PC-3 (cell line): ENCODE data around the gene THADA. TPM values are rescaled to one million over a fixed set of nuclear protein-coding genes. Genes with fewer than 3 reads are reported as not detected.
"Not testable (repeated sequence)": the region's sequence is repeated elsewhere in the genome, so short reads cannot be mapped to it uniquely, and the experiment has no call there.

ENCODE experiments used
- ATAC-seq: fragments of 200-7000 bp; cut with Tn5 transposase; 2 replicates; pipeline ENCODE4 v1.9.1; 2020; ENCODE audit warnings: mild to moderate bottlenecking, moderate library complexity
- BruUV-seq: library from RNA; stranded (reverse); fragments of 400-500 nt; replicated peaks from 2 replicates; lab custom pipeline; 2021; lab: Mats Ljungman, UMichigan
- CTCF ChIA-PET: fragments of 300-600 bp; sonication (Branson Sonifier 250); formaldehyde crosslinking; loops from one replicate; lab custom pipeline; 2022; ENCODE audit warnings: antibody characterized with exemption; lab: Charles Lee
- POLR2A ChIA-PET: fragments of 300-600 bp; sonication (Branson Sonifier 250); formaldehyde crosslinking; loops from one replicate; lab custom pipeline; 2022; ENCODE audit warnings: antibody characterized with exemption; ENCODE audit not compliant: unreplicated experiment; lab: Charles Lee
- DNase-seq: peaks from one replicate; pipeline ENCODE4 v3.0.0-alpha.2; 2015
- H2AFZ ChIP-seq: fragments of 300-600 bp; sonication (generic); 2 replicates; pipeline ENCODE4 v1.6.0; 2016; ENCODE audit warnings: antibody characterized with exemption, low read length
- H3F3A ChIP-seq: fragments of 300-600 bp; sonication (generic); one replicate; pipeline ENCODE4 v1.6.0; 2017; ENCODE audit warnings: antibody characterized with exemption, low read length, control low read depth, mild to moderate bottlenecking; ENCODE audit not compliant: unreplicated experiment
- H3K27ac ChIP-seq: fragments of 300-600 bp; sonication (generic); 2 replicates; pipeline ENCODE4 v1.5.1; 2016; ENCODE audit warnings: mild to moderate bottlenecking, low read length
- H3K27me3 ChIP-seq: fragments of 300-600 bp; sonication (generic); 2 replicates; pipeline ENCODE4 v1.6.1; 2016; ENCODE audit warnings: low read length, mixed read lengths
- H3K36me3 ChIP-seq: fragments of 300-600 bp; sonication (generic); 2 replicates; pipeline ENCODE4 v1.6.1; 2016; ENCODE audit warnings: low read depth, mixed run types, low read length, mixed read lengths
- H3K4me1 ChIP-seq: fragments of 300-600 bp; sonication (generic); 2 replicates; pipeline ENCODE4 v1.5.1; 2016; ENCODE audit warnings: low read length; ENCODE audit not compliant: insufficient read depth
- H3K4me2 ChIP-seq: fragments of 300-600 bp; sonication (generic); 2 replicates; pipeline ENCODE4 v1.6.0; 2016; ENCODE audit warnings: low read length
- H3K4me3 ChIP-seq: fragments of 300-600 bp; sonication (generic); 2 replicates; pipeline ENCODE4 v1.5.1; 2016; ENCODE audit warnings: mild to moderate bottlenecking, low read length, mixed read lengths
- H3K79me2 ChIP-seq: fragments of 300-600 bp; sonication (generic); 2 replicates; pipeline ENCODE4 v1.6.1; 2017; ENCODE audit warnings: low read length, mixed read lengths
- H3K9ac ChIP-seq: fragments of 300-600 bp; sonication (generic); 2 replicates; pipeline ENCODE4 v1.6.0; 2016; ENCODE audit warnings: mild to moderate bottlenecking, low read length
- H3K9me2 ChIP-seq: fragments of 300-600 bp; sonication (generic); replicated peaks from 2 replicates; pipeline ENCODE4 v1.6.1; 2016; ENCODE audit warnings: mixed run types, low read length, mixed read lengths
- H3K9me3 ChIP-seq: fragments of 300-600 bp; sonication (generic); 2 replicates; pipeline ENCODE4 v1.6.1; 2016; ENCODE audit warnings: low read length, mixed read lengths
- H4K20me1 ChIP-seq: fragments of 300-600 bp; sonication (generic); 2 replicates; pipeline ENCODE4 v1.6.1; 2016; ENCODE audit warnings: low read length, mixed read lengths
- CTCF ChIP-seq: fragments of 300-600 bp; sonication (generic); conservative IDR thresholded peaks from 2 replicates; pipeline ENCODE4 v1.5.1; 2017; ENCODE audit warnings: antibody characterized with exemption, low read depth, mild to moderate bottlenecking, low read length
- EZH2 ChIP-seq: fragments of 300-600 bp; sonication (generic); IDR thresholded peaks from one replicate; pipeline ENCODE4 v1.6.1; 2017; ENCODE audit warnings: antibody characterized with exemption, mild to moderate bottlenecking, low read length; ENCODE audit not compliant: unreplicated experiment
- EZH2phosphoT487 ChIP-seq: fragments of 300-600 bp; sonication (generic); IDR thresholded peaks from 2 replicates; pipeline ENCODE4 v1.6.1; 2018; ENCODE audit warnings: mild to moderate bottlenecking, antibody characterized with exemption, low read length, borderline replicate concordance
- intact Hi-C: fragments of 100-400 bp; cut with micrococcal nuclease; formaldehyde crosslinking; loops from 2 replicates; pipeline ENCODE4 v1.9.0; 2023
- total RNA-seq: library from RNA; depleted of rRNA; stranded (reverse); fragments of >200 nt; gene quantifications from 2 replicates; pipeline ENCODE4 v1.2.3, GENCODE V29; 2014

THADA gene
- total RNA-seq, 1 experiment from 2014 or later: 33.6 TPM

- Histone ChIP-seq H2AFZ (no peak overlapping the region), H3K27me3 (no peaks in the 10 kb centered on the region), H3K4me2 (no peak overlapping the region), H4K20me1 (no peaks in the 10 kb centered on the region), H3K4me1 (peaks cover 12% of the 10 kb centered on the region; the same call in 1 of the 2 replicates), H3K9me3 (no peaks in the 10 kb centered on the region), H3K27ac (no peak overlapping the region), H3K79me2 (no peaks in the 10 kb centered on the region), H3F3A (no peaks in the 10 kb centered on the region), H3K9me2 (no peaks in the 10 kb centered on the region), H3K4me3 (no peak overlapping the region), H3K9ac (no peak overlapping the region), H3K36me3 (no peaks in the 10 kb centered on the region)
- intact Hi-C loops: no loop called here
- ATAC-seq (no peak), DNase-seq (no peak)
- no TSS peak for BruUV-seq
- no peak for TF ChIP-seq EZH2
- TF ChIP-seq EZH2phosphoT487: no peak
- TF ChIP-seq CTCF: no peak
- ChIA-PET POLR2A (no interaction called here), CTCF (interaction anchor here (0.6 kb wide), 1 partner anchor 177 kb away, joined by 3 read pairs; no protein-coding TSS in a partner anchor)
These were observed 147.1 kb downstream of the THADA start for GRCh38 chr2:43448822-43449110.

GRCh38 chr2:43448011-43448821, 147.6 kb downstream of the THADA start:
- no peaks in the 10 kb centered on the region for H3K79me2 ChIP-seq
- ChIA-PET CTCF (no interaction called here), POLR2A (no interaction called here)
- BruUV-seq: no TSS peak
- H3K27ac ChIP-seq: no peak overlapping the region
- ATAC-seq (no peak), DNase-seq (no peak)
- no peak overlapping the region for H3K4me3 ChIP-seq
- intact Hi-C loops: no loop called here
- no peak overlapping the region for H3K4me2 ChIP-seq
- no peak overlapping the region for H3K9ac ChIP-seq
- H4K20me1 ChIP-seq: no peaks in the 10 kb centered on the region
- H3K27me3 ChIP-seq: no peaks in the 10 kb centered on the region
- peaks cover 12% of the 10 kb centered on the region; the same call in 1 of the 2 replicates for H3K4me1 ChIP-seq
- no peaks in the 10 kb centered on the region for H3K9me2 ChIP-seq
- no peak overlapping the region for H2AFZ ChIP-seq
- TF ChIP-seq CTCF: no peak
- no peak for TF ChIP-seq EZH2phosphoT487
- TF ChIP-seq EZH2: no peak
- no peaks in the 10 kb centered on the region for H3K36me3 ChIP-seq
- H3K9me3 ChIP-seq: no peaks in the 10 kb centered on the region
- no peaks in the 10 kb centered on the region for H3F3A ChIP-seq

- H3F3A ChIP-seq, H4K20me1 ChIP-seq, H2AFZ ChIP-seq, H3K4me2 ChIP-seq, H3K4me3 ChIP-seq, intact Hi-C loops, H3K27ac ChIP-seq, DNase-seq, H3K27me3 ChIP-seq, H3K79me2 ChIP-seq, H3K36me3 ChIP-seq, CTCF ChIA-PET, BruUV-seq, H3K9ac ChIP-seq, H3K9me3 ChIP-seq, H3K9me2 ChIP-seq, ATAC-seq, H3K4me1 ChIP-seq: not testable (repeated sequence)
- TF ChIP-seq CTCF: 0 out of 2 replicates have a peak, but pooled peaks have one; percentile 18
- POLR2A ChIA-PET: interaction anchor here (0.6 kb wide), 1 partner anchor 8 kb away, joined by 3 read pairs; no protein-coding TSS in a partner anchor
These were observed 149.1 kb downstream of the THADA start for GRCh38 chr2:43446755-43447154.
